Right lobe of liver (tissue), 6 donors: ENCODE data around the gene LHB. TPM values are rescaled to one million over a fixed set of nuclear protein-coding genes. Genes with fewer than 3 reads are reported as not detected.

Experiments used
- ATAC-seq, 4 donors: fragments of 200-7000 bp; cut with Tn5 transposase; one replicate each; pipeline ENCODE4 v1.9.1; 2020; ENCODE audit warnings: mild to moderate bottlenecking in 4 of 4, moderate library complexity in 4 of 4
- DNase-seq, 3 donors: peaks; one replicate each; pipeline ENCODE4 v3.0.0-alpha.2; 2020
- H3K27ac ChIP-seq, 3 donors: fragments of 200-600 bp; one replicate each; pipeline ENCODE4 v1.8.0; 2022
- H3K27me3 ChIP-seq, 2 donors: fragments of 200-600 bp; one replicate each; pipeline ENCODE4 v1.8.0; 2022
- H3K36me3 ChIP-seq, 4 donors: fragments of 200-600 bp; sonication (generic) in 1 of 4; one replicate each; pipeline versions ENCODE4 v1.5.1 to v1.8.0; 2017 to 2022; ENCODE audit warnings: control low read depth in 1 of 4
- H3K4me1 ChIP-seq, 4 donors: fragments of 200-600 bp; sonication (generic) in 1 of 4; one replicate each; pipeline versions ENCODE4 v1.5.1 to v1.8.0; 2017 to 2022; ENCODE audit warnings: control low read depth in 1 of 4
- H3K4me3 ChIP-seq, 3 donors: fragments of 200-600 bp; one replicate each; pipeline ENCODE4 v1.8.0; 2022
- H3K9me3 ChIP-seq, 4 donors: fragments of 200-600 bp; sonication (generic) in 1 of 4; one replicate each; pipeline versions ENCODE4 v1.5.1 to v1.8.0; 2017 to 2022; ENCODE audit warnings: control low read depth in 1 of 4
- POLR2A ChIP-seq: fragments of 450-650 bp; IDR thresholded peaks from one replicate; pipeline ENCODE4 v1.6.1; 2017; ENCODE audit warnings: antibody characterized with exemption, mild to moderate bottlenecking
- WGBS: methylation state at CpG from one replicate; pipeline ENCODE4 v1.1.6; 2018; ENCODE audit warnings: low coverage, low lambda C conversion rate; ENCODE audit not compliant: insufficient coverage; ENCODE audit errors: missing lambda C conversion rate; 5-methylcytosine and 5-hydroxymethylcytosine counted together
- intact Hi-C, 2 donors: fragments of 100-400 bp; cut with DNase I; formaldehyde crosslinking; loops; one replicate each; pipeline versions ENCODE4 v1.11.2 to v1.14.1; 2022
- total RNA-seq, 6 experiments: library from RNA; depleted of rRNA in 2 of 6; stranded (reverse); fragments of >200 nt in 2 of 6; fragmentation: NEBNext Ultra II Directional in 3 of 6; extraction: Animal tissue kit (Norgen Biotek cat#: 25700) in 3 of 6; gene quantifications; one replicate each; pipeline versions ENCODE4 v1.1.0 to v1.2.4, GENCODE V29; 2016 to 2023
- TF ChIP-seq, protein P1 (sequence below), 4 donors: fragments of 200-600 bp in 3 of 4; fragments of 450-650 bp in 1 of 4; IDR thresholded peaks; one replicate each; pipeline versions ENCODE4 v1.5.1 to v1.8.0; 2016 to 2022; ENCODE audit warnings: antibody characterized with exemption in 4 of 4, mild to moderate bottlenecking in 2 of 4
- donor health status: DM: no; HTN: yes; CAD: no.
- donor health status: DM: no; HTN: no; CAD: no.
- donor health status: DM: no; HTN: no; CAD: no.
- donor health status: DM: no; HTN: yes; CAD: no.
- donor health status: DM: no; HTN: yes; CAD: no.

Gene LHB
- total RNA-seq, 6 experiments from 2014 or later, result not detected

DNA sequence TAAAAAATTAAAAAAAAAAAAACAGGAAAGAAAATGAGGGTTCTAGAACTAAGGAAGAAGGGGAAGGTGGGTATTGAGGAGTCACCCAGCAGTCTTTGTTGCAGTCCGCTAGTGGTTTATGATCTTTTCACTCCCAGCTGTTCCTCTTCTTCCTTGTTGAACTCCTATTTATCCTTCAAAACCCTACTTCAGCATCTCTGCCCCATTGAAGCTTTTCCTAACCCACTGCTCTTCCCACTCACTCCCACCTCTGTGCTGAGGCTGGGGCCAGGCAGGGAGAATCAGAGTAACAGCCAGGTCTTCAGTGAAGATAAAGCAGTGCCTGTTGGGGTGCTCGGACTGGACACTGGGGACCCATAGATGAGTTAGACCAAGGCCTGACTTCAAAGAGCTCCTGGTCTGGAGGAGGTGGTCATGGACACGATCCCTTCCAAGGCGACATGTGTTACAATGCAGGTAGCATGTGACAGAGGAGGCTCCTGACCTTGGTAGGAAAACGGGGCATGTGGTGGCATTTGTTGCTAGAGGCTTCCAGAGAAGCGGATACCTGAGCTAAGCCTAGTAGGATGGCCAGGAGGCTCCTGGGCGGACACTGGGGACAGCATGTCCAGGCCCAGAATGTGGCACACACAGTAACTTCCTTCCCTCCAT is 11.8 kb downstream of the LHB start:
- peaks cover 0 to 42% (median 16%) of the 10 kb centered on the region in 4 donors for H3K36me3 ChIP-seq
- DNase-seq, result no peak
- intact Hi-C loops, result no loop called here
- ATAC-seq, result no peak
- 96% methylated on average over 4 of the region's 7 CpGs for WGBS
- no peak overlapping the region for H3K4me3 ChIP-seq
- H3K27ac ChIP-seq, result no peak overlapping the region
- H3K4me1 ChIP-seq, result no peaks in the 10 kb centered on the region
- H3K9me3 ChIP-seq, result no peaks in the 10 kb centered on the region
- TF ChIP-seq, protein P1, sequence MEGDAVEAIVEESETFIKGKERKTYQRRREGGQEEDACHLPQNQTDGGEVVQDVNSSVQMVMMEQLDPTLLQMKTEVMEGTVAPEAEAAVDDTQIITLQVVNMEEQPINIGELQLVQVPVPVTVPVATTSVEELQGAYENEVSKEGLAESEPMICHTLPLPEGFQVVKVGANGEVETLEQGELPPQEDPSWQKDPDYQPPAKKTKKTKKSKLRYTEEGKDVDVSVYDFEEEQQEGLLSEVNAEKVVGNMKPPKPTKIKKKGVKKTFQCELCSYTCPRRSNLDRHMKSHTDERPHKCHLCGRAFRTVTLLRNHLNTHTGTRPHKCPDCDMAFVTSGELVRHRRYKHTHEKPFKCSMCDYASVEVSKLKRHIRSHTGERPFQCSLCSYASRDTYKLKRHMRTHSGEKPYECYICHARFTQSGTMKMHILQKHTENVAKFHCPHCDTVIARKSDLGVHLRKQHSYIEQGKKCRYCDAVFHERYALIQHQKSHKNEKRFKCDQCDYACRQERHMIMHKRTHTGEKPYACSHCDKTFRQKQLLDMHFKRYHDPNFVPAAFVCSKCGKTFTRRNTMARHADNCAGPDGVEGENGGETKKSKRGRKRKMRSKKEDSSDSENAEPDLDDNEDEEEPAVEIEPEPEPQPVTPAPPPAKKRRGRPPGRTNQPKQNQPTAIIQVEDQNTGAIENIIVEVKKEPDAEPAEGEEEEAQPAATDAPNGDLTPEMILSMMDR (IDR thresholded peaks at IDR 0.05), result no peak
- no peak for TF ChIP-seq POLR2A
- no peaks in the 10 kb centered on the region for H3K27me3 ChIP-seq

DNA sequence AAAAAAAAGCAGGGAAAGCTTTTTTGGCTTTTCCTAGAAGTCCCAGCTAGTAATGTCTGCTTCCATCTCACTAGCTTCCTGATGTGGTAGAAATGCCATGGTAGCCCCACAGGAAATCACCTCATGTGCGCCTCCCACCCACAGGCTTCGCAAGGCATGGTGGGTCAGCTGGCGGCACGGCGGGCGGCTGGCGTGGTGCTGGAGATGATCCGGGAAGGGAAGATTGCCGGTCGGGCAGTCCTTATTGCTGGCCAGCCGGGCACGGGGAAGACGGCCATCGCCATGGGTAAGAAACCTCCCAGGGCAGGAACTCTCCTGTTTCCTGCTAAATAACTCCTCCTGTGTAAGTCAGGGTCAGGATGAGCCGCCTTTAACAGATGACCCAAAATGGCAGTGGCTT is 12.8 kb downstream of the LHB start:
- DNase-seq, result no peak
- WGBS, result 100% methylated on average over 1 of the region's 15 CpGs

DNA sequence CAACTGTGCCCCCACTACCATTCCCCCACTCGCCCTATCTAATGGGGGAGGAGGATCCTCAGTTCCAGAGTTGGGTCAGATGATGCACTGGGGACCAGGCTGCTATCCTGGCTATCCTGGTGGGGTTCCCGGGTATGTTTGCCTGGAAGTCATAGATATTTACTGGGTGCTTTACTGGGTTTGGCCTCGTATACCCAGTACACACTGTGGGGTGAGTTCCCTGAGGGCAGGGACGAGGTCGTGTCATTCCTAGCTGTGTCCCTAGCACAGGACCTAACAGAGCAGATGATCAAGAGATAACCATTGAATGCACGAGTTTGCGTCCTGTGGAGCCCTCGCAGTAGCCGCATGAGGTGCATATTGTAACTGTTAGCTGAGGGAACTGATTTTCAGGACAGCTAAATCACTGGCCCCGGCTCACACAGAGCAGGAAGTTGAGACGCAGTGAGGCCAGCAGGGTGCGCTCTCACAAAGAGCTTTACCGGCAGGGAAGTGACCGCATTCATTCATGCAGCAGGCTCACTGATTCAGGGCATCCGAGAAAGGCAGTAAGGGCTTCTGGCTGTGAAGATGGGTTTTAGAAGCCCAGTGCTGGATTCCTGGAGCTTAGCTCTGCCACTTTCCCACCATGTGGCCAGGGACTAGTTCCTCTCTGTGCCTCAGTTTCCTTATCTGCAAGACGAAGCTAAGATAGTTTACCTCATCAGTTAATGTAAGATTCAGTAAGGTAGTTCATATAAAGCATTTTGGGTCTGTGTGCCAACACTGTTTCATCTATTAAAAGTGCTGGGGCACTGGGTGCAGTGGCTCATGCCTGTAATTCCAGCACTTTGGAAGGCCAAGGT is 17.2 kb downstream of the LHB start:
- no peaks in the 10 kb centered on the region for H3K27me3 ChIP-seq
- no peak overlapping the region for H3K4me3 ChIP-seq
- DNase-seq, result peak in 1 of 3 donors; percentile 51
- H3K27ac ChIP-seq, result no peak overlapping the region
- TF ChIP-seq POLR2A, result no peak
- TF ChIP-seq, protein P1 (IDR thresholded peaks at IDR 0.05), result peak; percentile 34 to 58 (median 50)
- 16% methylated on average over 5 of the region's 16 CpGs for WGBS
- intact Hi-C loops, result no loop called here
- H3K36me3 ChIP-seq, result peaks cover 0 to 22% (median 5%) of the 10 kb centered on the region in 4 donors
- no peaks in the 10 kb centered on the region for H3K9me3 ChIP-seq
- peaks cover 0 to 2% (median under 1%) of the 10 kb centered on the region in 4 donors for H3K4me1 ChIP-seq
- ATAC-seq, result peak; percentile 52 to 73 (median 58)

More for the DNA sequence above, 12.8 kb downstream of the LHB start:
- no peak overlapping the region for H3K27ac ChIP-seq
- H3K27me3 ChIP-seq, result no peaks in the 10 kb centered on the region
- TF ChIP-seq POLR2A, result no peak
- TF ChIP-seq, protein P1 (IDR thresholded peaks at IDR 0.05), result no peak
- H3K4me3 ChIP-seq, result no peak overlapping the region
- H3K9me3 ChIP-seq, result no peaks in the 10 kb centered on the region
- intact Hi-C loops, result no loop called here
- no peaks in the 10 kb centered on the region for H3K4me1 ChIP-seq
- ATAC-seq, result no peak
- H3K36me3 ChIP-seq, result peaks cover 0 to 32% (median 15%) of the 10 kb centered on the region in 4 donors

DNA sequence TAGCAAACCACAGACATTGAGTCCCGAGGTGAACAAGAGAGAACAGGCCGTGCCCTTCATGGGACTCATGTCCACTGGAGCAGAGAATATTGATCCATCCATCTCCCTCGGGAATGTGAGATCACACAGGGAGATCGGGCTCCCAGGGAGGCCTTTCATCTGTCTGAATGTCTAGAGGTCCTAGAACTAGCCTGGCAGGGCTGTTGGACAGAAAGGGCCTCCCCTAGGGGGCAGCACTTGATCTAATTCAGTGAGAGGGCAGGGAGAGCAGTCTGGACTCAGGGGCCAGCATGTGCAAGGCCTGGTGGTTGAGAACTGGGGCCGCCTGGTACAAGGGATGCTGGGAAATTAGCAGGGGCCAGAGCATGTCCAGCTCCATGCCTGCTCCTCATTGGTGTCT is 18.9 kb downstream of the LHB start:
- peaks cover 0 to 6% (median 0%) of the 10 kb centered on the region in 4 donors for H3K36me3 ChIP-seq
- no peaks in the 10 kb centered on the region for H3K27me3 ChIP-seq
- no peak overlapping the region for H3K27ac ChIP-seq
- no peak overlapping the region for H3K4me3 ChIP-seq
- ATAC-seq, result no peak
- H3K9me3 ChIP-seq, result no peaks in the 10 kb centered on the region
- no CpG with 5 or more reads among the region's 5 CpGs for WGBS
- TF ChIP-seq, protein P1 (IDR thresholded peaks at IDR 0.05), result peak in 3 of 4 donors; percentile 32 to 52 (median 36)
- TF ChIP-seq POLR2A, result no peak
- intact Hi-C loops, result no loop called here
- DNase-seq, result peak in 1 of 3 donors; percentile 52
- peaks cover 0 to 9% (median 6%) of the 10 kb centered on the region in 4 donors for H3K4me1 ChIP-seq
